Cardiac fibroblast (primary cell): ENCODE results near the gene BTF3.
A peak's percentile ranks its signal among the peaks of the same experiment; 100 is the strongest.

Experiments
- DNase-seq, 2 donors: peaks; one replicate each; pipeline versions ENCODE4 v3.0.0 to v3.0.0-alpha.2; 2010; ENCODE audit warnings: low read depth in 2 of 2
- H3K4me3 ChIP-seq, 2 donors: replicated peaks in 1 of 2; 1 replicate in 1 of 2; 2 replicates in 1 of 2; pipeline ENCODE4 v1.5.1; 2011; ENCODE audit warnings: low read depth in 2 of 2, low read length in 2 of 2, mild to moderate bottlenecking in 2 of 2, moderate library complexity in 1 of 2
- TF ChIP-seq, protein P1 (sequence below): IDR thresholded peaks from one replicate; pipeline ENCODE4 v1.5.1; 2011; ENCODE audit warnings: low read depth, mild to moderate bottlenecking, low read length, inconsistent platforms

BTF3 gene

DNA sequence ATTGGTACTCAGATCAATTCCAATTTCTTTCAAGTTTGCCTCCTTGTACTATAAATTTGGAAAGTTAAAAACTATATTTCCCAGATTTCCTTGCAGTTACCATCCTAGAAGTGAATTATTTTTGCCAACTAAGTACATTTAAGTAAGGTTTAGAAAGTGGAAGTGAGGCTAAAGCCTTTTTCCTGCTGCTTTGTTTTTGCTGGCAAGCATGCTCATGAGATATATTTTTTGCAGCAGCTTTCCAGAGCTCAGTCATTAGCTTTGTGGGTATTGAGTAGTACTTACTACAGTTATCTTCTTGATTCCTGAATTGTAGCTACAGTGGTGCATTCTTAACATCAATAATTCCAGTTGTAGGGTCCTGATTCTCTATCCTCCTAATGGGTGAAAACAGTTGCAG is 3.5 kb upstream of the BTF3 start:
- peak in 1 of 2 donors; percentile 19 for DNase-seq
- TF ChIP-seq, protein P1, sequence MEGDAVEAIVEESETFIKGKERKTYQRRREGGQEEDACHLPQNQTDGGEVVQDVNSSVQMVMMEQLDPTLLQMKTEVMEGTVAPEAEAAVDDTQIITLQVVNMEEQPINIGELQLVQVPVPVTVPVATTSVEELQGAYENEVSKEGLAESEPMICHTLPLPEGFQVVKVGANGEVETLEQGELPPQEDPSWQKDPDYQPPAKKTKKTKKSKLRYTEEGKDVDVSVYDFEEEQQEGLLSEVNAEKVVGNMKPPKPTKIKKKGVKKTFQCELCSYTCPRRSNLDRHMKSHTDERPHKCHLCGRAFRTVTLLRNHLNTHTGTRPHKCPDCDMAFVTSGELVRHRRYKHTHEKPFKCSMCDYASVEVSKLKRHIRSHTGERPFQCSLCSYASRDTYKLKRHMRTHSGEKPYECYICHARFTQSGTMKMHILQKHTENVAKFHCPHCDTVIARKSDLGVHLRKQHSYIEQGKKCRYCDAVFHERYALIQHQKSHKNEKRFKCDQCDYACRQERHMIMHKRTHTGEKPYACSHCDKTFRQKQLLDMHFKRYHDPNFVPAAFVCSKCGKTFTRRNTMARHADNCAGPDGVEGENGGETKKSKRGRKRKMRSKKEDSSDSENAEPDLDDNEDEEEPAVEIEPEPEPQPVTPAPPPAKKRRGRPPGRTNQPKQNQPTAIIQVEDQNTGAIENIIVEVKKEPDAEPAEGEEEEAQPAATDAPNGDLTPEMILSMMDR: no peak
- H3K4me3 ChIP-seq: no peak overlapping the region

DNA sequence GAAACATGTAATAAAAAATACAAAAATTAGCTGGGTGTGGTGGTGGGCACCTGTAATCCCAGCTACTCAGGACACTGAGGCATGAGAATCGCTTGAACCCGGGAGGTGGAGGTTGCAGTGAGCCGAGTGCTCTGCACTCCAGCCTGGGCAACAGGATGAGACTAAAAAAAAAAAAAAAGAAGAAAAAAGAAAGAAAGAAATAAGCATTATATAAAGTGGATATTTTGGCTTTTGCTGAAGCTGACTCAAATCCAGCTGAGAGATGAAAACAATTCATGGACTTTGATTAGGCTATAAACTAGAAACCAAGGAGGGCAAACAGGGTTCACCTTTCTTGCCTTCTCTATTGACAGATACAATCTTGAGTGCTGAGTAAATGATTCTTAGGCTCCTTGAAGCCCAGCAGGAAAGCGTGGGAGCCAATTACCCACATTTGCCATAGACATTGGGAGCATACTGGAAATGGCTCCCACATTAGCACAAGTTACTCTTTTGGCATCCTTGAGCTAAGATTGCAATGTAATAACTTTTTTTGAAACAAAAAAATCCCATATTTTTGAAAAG is 2.4 kb upstream of the BTF3 start:
- no peak for DNase-seq
- no peak overlapping the region for H3K4me3 ChIP-seq
- TF ChIP-seq, protein P1: no peak

DNA sequence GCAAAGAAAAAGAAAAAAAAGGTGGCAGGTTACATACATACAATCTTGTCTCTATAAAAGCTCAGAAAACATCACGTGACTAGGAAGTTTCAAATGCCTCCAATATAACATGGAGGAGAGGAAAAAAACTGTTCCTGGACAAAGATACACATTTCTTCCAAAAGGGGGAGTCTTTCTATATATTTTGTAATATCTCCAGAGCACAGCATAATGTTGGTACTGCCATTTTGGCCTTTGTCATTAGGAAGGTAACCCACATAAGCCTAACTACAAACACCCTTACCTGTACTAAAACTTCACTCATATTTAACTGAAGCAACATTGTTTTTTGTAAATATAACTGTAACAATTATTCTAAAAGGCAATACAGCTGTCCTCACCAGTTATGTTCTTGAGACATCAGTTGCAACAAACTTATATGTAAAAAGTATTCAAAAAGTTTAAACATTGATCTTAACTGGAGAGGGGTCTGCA is 1.2 kb upstream of the BTF3 start:
- TF ChIP-seq, protein P1: peak; percentile 18
- peak; percentile 65 to 66 for DNase-seq
- H3K4me3 ChIP-seq: no peak overlapping the region

DNA sequence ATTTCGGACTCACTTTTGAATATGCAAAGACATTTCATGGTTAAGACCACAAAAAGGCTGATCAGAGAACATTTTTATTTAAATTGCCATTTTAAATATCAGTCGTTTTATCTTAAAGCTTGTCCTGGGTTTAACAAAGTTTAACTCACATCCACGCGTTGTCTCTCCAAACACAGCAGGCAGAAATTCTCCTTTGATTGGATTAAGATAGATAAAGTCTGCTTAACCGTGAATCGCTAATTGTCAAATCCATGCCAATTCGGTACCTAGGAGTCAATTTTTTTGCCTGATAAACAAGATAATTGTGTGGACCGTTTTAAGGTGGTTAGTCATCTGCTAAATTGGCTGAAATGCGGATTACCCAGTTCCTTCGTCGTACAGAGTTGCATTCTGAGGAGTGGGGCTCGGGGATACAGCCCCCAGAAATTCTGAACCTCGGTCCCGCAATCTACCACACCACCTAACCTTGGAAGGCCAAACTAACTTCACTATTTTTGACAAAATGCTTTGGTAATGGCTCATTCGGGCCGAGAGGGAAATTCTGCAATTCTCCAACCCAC is 665 bp upstream of the BTF3 start:
- DNase-seq: no peak
- H3K4me3 ChIP-seq: peak overlapping the region; percentile 89 to 95
- TF ChIP-seq, protein P1: no peak

DNA sequence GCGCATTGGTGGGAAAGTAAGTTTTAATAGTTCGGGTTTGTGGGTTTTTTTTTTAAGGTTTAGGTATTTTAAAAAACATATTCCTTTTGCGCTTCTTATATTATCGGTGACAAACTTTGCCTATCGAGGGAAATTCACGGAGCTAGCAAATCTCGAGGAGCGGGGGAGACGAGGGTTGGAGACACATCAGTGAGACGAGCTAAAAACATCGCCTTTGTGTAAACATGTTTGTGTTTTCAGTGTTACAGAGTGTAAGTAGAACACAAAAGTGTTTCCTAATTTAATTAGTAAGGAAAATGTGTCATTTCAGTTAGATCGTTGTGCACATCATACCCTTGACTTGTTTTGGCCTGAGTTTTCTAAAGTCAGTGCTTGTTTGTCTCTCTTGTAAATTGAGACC is 945 bp downstream of the BTF3 start:
- DNase-seq: peak in 1 of 2 donors; percentile 10
- TF ChIP-seq, protein P1: no peak
- peak overlapping the region; percentile 89 to 95 for H3K4me3 ChIP-seq

DNA sequence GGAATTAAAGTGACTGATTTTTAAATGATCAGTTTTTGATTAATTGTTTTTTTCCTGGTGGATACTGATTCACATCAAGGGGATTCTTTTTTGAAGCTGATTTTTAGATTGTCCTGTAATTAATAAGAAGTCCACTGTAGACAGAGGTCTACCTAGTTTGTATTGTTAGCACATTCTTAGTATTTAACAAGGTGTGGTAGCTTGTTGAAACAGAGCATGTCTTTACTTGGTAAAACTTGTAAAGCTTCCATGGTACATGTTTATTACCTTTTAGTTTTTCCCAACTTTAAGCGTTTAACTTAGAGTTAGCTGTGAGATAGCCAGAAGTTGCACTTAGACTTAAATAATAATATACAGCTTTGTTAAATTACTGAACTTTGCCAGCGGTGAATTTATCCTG is 1.5 kb downstream of the BTF3 start:
- peak overlapping the region; percentile 89 to 95 for H3K4me3 ChIP-seq
- TF ChIP-seq, protein P1: no peak
- DNase-seq: no peak
